ENCODE data around the gene CLEC4G. TPM values are rescaled to one million over a fixed set of nuclear protein-coding genes. Genes with fewer than 3 reads are reported as not detected.

The CLEC4G gene
- total RNA-seq, 1 experiment from 2014 or later = not detected

DNA sequence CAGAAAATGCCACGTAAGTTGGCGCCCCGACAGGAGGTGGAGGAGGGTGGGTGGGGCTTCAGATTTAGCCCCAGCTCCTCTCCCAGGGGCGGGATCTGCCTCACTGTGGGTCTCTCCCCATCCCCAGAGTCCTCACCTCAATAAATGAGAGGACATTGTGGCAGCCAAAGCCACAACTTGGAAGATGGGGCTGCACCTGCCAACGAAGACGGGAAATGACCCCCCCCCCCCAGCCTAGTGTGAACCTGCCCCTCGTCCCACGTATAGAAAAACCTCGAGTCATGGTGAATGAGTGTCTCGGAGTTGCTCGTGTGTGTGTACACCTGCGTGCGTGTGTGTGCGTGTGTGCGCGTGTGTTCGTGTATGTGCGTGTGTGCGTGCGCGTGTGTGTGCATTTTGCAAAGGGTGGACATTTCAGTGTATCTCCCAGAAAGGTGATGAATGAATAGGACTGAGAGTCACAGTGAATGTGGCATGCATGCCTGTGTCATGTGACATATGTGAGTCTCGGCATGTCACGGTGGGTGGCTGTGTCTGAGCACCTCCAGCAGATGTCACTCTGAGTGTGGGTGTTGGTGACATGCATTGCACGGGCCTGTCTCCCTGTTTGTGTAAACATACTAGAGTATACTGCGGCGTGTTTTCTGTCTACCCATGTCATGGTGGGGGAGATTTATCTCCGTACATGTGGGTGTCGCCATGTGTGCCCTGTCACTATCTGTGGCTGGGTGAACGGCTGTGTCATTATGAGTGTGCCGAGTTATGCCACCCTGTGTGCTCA lies 52.7 kb downstream of the CLEC4G start:
- intact Hi-C loops (cut with micrococcal nuclease) = loop anchor here (1.0 kb wide), 1 partner anchor 111 kb away; no protein-coding TSS in a partner anchor
- DNase-seq = peak; percentile 55
- ChIA-PET CTCF (no interaction called here), POLR2A (ENCODE audit: unreplicated experiment) (no interaction called here)
- ATAC-seq = peak; percentile 52
- H3K4me1 ChIP-seq (ENCODE audit: insufficient read depth, low read length) = peaks cover 25% of the 10 kb centered on the region; the same call in 1 of the 2 replicates
- H3F3A ChIP-seq (ENCODE audit: low read length, unreplicated experiment) = no peaks in the 10 kb centered on the region
- H2AFZ ChIP-seq (ENCODE audit: low read length) = peak overlapping the region; percentile 44
- H3K4me3 ChIP-seq (ENCODE audit: low read length) = no peak overlapping the region
- no peaks in the 10 kb centered on the region for H3K27me3 ChIP-seq (ENCODE audit: low read length)
- BruUV-seq (replicated peaks) = no TSS peak
- no peaks in the 10 kb centered on the region for H3K9me2 ChIP-seq (replicated peaks; ENCODE audit: low read length)
- no peak overlapping the region for H3K9ac ChIP-seq (ENCODE audit: low read length)
- no peaks in the 10 kb centered on the region for H4K20me1 ChIP-seq (ENCODE audit: low read length)
- 0 out of 2 replicates have a peak, but pooled peaks cover 10% of the 10 kb centered on the region for H3K36me3 ChIP-seq (ENCODE audit: low read depth, low read length)
- H3K9me3 ChIP-seq (ENCODE audit: low read length) = no peaks in the 10 kb centered on the region
- no peak overlapping the region for H3K27ac ChIP-seq (ENCODE audit: low read length)
- TF ChIP-seq EZH2 (IDR thresholded peaks at IDR 0.05; ENCODE audit: low read length, unreplicated experiment) = no peak
- TF ChIP-seq CTCF (conservative IDR thresholded peaks at IDR 0.05; ENCODE audit: low read depth, low read length) = peak; percentile 57
- peak overlapping the region; percentile 67 for H3K4me2 ChIP-seq (ENCODE audit: low read length)
- peaks cover 20% of the 10 kb centered on the region for H3K79me2 ChIP-seq (ENCODE audit: low read length)

Other genes starting within 250 kb of the CLEC4G start
- gene PEX11G, start 243.1 kb downstream of the CLEC4G start, total RNA-seq (2014; rRNA removed) = 6.6 and 8.6 TPM in 2 replicates
- gene ZNF358, start 216.0 kb downstream of the CLEC4G start, total RNA-seq (2014; rRNA removed) = 41.6 and 53.4 TPM in 2 replicates
- 10.2 and 22.9 TPM in 2 replicates for gene MCOLN1, start 209.5 kb downstream of the CLEC4G start, total RNA-seq (2014; rRNA removed)
- 217 and 291 TPM in 2 replicates for gene PNPLA6, start 196.4 kb downstream of the CLEC4G start, total RNA-seq (2014; rRNA removed)
- gene CAMSAP3, start 136.2 kb downstream of the CLEC4G start, total RNA-seq (2014; rRNA removed) = 16.6 and 25.4 TPM in 2 replicates
- gene XAB2, start 102.6 kb downstream of the CLEC4G start, total RNA-seq (2014; rRNA removed) = 81.1 and 84.4 TPM in 2 replicates
- 101 and 141 TPM in 2 replicates for gene PET100, start 102.3 kb downstream of the CLEC4G start, total RNA-seq (2014; rRNA removed)
- gene PCP2, start 98.4 kb downstream of the CLEC4G start, total RNA-seq (2014; rRNA removed) = not detected in 2 replicates
- 133 and 149 TPM in 2 replicates for gene STXBP2, start 95.0 kb downstream of the CLEC4G start, total RNA-seq (2014; rRNA removed)
- not detected in 2 replicates for gene RETN, start 63.1 kb downstream of the CLEC4G start, total RNA-seq (2014; rRNA removed)
- gene MCEMP1, start 55.0 kb downstream of the CLEC4G start, total RNA-seq (2014; rRNA removed) = not detected in 2 replicates
- 317 and 376 TPM in 2 replicates for gene TRAPPC5, start 51.3 kb downstream of the CLEC4G start, total RNA-seq (2014; rRNA removed)
- gene FCER2, start 30.0 kb downstream of the CLEC4G start, total RNA-seq (2014; rRNA removed) = not detected in 2 replicates
- gene CD209, start 15.4 kb upstream of the CLEC4G start, total RNA-seq (2014; rRNA removed) = not detected in 2 replicates
- not detected in 2 replicates for gene CLEC4M, start 31.1 kb upstream of the CLEC4G start, total RNA-seq (2014; rRNA removed)
- 29.5 and 42.4 TPM in 2 replicates for gene EVI5L, start 98.1 kb upstream of the CLEC4G start, total RNA-seq (2014; rRNA removed)
- gene PRR36, start 142.3 kb upstream of the CLEC4G start, total RNA-seq (2014; rRNA removed) = 2.4 and 2.5 TPM in 2 replicates
- 30.8 and 35.3 TPM in 2 replicates for gene LRRC8E, start 156.4 kb upstream of the CLEC4G start, total RNA-seq (2014; rRNA removed)
- gene MAP2K7, start 171.8 kb upstream of the CLEC4G start, total RNA-seq (2014; rRNA removed) = 39.3 and 40.5 TPM in 2 replicates
- 10.5 and 15.5 TPM in 2 replicates for gene TGFBR3L, start 182.7 kb upstream of the CLEC4G start, total RNA-seq (2014; rRNA removed)
- gene SNAPC2, start 188.2 kb upstream of the CLEC4G start, total RNA-seq (2014; rRNA removed) = 40.1 and 61.7 TPM in 2 replicates
- gene CTXN1, start 194.0 kb upstream of the CLEC4G start, total RNA-seq (2014; rRNA removed) = 11.4 and 40.3 TPM in 2 replicates
- gene TIMM44, start 211.6 kb upstream of the CLEC4G start, total RNA-seq (2014; rRNA removed) = 191 and 262 TPM in 2 replicates

All from PC-3 (cell line).